Metanephros (tissue), 1 donor: ENCODE data around the gene PSMD8. TPM values are rescaled to one million over a fixed set of nuclear protein-coding genes. Genes with fewer than 3 reads are reported as not detected.

Experiments
- total RNA-seq: library from RNA; depleted of rRNA; stranded (reverse); fragments of >200 nt; gene quantifications from one replicate; pipeline ENCODE4 v1.2.3, GENCODE V29; 2014

The PSMD8 gene
- total RNA-seq = 214 TPM

GRCh38 chr19:38374332-38375097, at the start of gene PSMD8:
TSS of gene PSMD8 (plus strand) at chr19:38374571. CDS start at chr19:38374602, 31 bp downstream.

GRCh38 chr19:38387550-38388348, 13.4 kb downstream of the PSMD8 start, which contains the start of gene GGN:
TSS of gene GGN (minus strand) at chr19:38388034. CDS start at chr19:38387261, 773 bp downstream.

GRCh38 chr19:38388349-38389100, 14.2 kb downstream of the PSMD8 start, which contains the start of gene SPRED3:
TSS of gene SPRED3 (plus strand) at chr19:38388697. CDS start at chr19:38390303, 1,606 bp downstream.

GRCh38 chr19:38402967-38403674, 28.8 kb downstream of the PSMD8 start, which contains the start of gene FAM98C:
TSS of gene FAM98C (plus strand) at chr19:38403093. CDS start at chr19:38403154, 61 bp downstream.

DNA sequence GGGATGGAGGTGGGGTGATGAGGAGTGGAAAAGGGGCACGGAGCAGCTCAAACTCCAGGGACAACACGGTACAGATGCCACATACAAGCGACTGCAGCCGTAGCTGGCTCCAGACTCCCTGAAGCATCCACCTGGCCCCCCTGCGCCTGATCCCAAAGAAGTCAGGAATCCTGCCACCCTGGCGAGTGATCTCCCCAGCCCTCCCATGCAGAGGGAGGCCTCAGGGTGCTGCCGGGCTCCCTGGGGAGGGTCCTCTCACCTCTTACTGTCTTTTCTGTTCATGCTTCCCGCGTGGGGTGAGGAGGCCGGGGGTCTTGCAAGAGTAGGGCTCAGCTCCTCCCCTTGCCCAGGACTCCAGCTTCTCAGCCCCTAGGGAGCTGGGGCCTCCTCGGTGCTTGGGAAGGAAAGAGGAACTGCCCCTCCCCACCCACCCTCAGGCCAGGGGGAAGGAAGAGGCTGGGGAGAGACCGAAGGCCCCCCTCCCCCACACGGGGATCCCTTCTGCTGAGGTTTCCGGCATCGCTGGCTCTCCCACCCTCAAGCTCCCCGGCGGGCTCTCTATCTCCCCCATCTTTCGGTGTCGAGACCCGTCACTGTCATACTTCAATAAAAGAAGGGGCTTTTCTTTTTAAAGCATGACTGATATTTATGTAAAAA, 51.6 kb downstream of the PSMD8 start, which contains the start of gene RASGRP4:
RASGRP4 (minus strand) TSS at position 410 of the 657 bp plus-strand sequence; CDS start at position 282, 128 bp downstream.

DNA sequence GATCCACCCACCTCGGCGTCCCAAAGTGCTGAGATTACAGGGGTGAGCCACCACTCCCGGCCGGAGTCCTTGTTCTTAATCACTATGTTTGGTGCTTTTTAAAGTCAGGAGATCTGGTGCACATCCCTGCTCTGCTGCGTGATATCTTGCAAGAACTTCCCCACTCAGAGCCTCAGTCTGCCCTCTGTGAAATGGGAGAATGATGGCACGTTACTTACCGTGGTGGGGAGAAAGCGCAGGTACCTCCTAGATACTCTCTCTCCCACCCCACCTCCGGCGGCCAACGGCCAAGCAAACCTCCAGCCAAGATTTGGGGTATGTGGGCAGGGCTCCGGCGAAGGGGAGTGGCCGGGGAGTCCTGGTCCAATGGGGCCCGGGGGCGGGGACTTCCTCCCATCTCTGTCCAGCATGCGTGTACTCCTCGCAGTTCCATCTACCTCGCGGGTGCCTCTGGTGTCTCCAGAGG, 58.9 kb downstream of the PSMD8 start, which contains the start of gene RYR1:
RYR1 (plus strand) TSS at position 424 of the 466 bp plus-strand sequence. CDS start 139 bp downstream, outside the sequence.

Other genes starting within 250 kb of the PSMD8 start
- gene DPF1, start 150.3 kb upstream of the PSMD8 start, total RNA-seq = 0.64 TPM
- gene PPP1R14A, start 118.2 kb upstream of the PSMD8 start, total RNA-seq = 15.4 TPM
- gene SPINT2, start 110.0 kb upstream of the PSMD8 start, total RNA-seq = 172 TPM
- 6.8 TPM for gene C19orf33, start 70.3 kb upstream of the PSMD8 start, total RNA-seq
- gene YIF1B, start 58.6 kb upstream of the PSMD8 start, total RNA-seq = 40.6 TPM
- 2.9 TPM for gene KCNK6, start 54.7 kb upstream of the PSMD8 start, total RNA-seq
- gene CATSPERG, start 38.7 kb upstream of the PSMD8 start, total RNA-seq = 7.4 TPM
- gene GGN, start 13.5 kb downstream of the PSMD8 start, total RNA-seq = 0.18 TPM
- 0.23 TPM for gene SPRED3, start 14.1 kb downstream of the PSMD8 start, total RNA-seq
- 13.9 TPM for gene FAM98C, start 28.5 kb downstream of the PSMD8 start, total RNA-seq
- gene RASGRP4, start 51.6 kb downstream of the PSMD8 start, total RNA-seq = 2.7 TPM
- 107 TPM for gene RYR1, start 59.1 kb downstream of the PSMD8 start, total RNA-seq
- 2.7 TPM for gene MAP4K1, start 243.4 kb downstream of the PSMD8 start, total RNA-seq
- 268 TPM for gene EIF3K, start 244.6 kb downstream of the PSMD8 start, total RNA-seq